ENCODE results near the gene FRMD8. TPM values are rescaled to one million over a fixed set of nuclear protein-coding genes. Genes with fewer than 3 reads are reported as not detected.
A peak's percentile ranks its signal among the peaks of the same experiment; 100 is the strongest.

Gene FRMD8
- total RNA-seq, 2 donors from 2014 or later, result 27.4 to 29.6 TPM

DNA sequence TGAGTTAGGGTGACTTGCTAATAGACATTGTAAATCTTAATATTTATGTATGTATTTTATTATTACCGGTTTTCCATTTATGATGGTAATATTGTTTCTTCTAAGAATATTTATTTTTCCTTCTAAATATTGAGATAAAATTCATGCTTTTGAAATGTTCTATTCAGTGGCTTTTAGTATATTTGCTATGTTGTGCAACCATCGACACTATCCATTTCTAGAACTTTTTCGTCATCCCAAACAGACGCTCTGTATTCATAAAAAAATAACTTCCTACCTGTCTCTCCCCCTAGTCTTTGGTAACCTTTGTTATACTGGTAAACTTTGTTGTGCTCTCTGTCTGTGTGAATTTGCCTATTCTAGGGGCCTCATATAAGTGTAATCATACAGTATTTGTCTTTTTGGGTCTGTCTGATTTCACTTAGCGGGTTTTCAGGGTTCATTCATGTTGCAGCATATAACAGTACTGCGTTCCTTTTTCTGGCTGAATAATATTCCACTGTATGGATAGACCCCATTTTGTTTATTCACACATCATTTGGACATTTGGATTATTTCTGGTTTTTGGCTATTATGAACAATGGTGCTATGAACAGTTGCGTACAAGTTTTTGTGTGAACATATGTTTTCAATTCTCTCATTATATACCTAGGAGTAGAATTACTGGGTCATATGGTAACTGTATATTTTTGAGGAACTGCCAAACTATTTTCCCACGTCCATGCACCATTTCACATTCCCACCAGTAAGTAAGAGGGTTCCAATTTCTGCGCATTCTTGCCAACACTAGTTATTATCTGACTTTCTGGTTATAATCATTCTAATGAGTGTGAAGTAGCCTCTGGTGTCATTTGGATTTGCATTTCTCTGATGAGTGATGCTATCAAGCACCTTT, 52.1 kb downstream of the FRMD8 start:
- no peaks in the 10 kb centered on the region for H3K27me3 ChIP-seq (ENCODE audit: control insufficient read depth, insufficient read depth, low read length, poor library complexity, severe bottlenecking)
- H3K9ac ChIP-seq (ENCODE audit: extremely low read depth, low read length, poor library complexity, severe bottlenecking), result no peak overlapping the region
- no peak for DNase-seq
- no peak overlapping the region for H3K27ac ChIP-seq (ENCODE audit: low read depth, low read length)
- no peaks in the 10 kb centered on the region for H3K9me3 ChIP-seq (ENCODE audit: control insufficient read depth, low read length)
- 98 to 100% methylated on average over 3 to 7 of the region's 9 CpGs for WGBS, 2 experiments (ENCODE audit: insufficient coverage in 1 of 2, insufficient read length in 1 of 2)
- TF ChIP-seq, protein P1, sequence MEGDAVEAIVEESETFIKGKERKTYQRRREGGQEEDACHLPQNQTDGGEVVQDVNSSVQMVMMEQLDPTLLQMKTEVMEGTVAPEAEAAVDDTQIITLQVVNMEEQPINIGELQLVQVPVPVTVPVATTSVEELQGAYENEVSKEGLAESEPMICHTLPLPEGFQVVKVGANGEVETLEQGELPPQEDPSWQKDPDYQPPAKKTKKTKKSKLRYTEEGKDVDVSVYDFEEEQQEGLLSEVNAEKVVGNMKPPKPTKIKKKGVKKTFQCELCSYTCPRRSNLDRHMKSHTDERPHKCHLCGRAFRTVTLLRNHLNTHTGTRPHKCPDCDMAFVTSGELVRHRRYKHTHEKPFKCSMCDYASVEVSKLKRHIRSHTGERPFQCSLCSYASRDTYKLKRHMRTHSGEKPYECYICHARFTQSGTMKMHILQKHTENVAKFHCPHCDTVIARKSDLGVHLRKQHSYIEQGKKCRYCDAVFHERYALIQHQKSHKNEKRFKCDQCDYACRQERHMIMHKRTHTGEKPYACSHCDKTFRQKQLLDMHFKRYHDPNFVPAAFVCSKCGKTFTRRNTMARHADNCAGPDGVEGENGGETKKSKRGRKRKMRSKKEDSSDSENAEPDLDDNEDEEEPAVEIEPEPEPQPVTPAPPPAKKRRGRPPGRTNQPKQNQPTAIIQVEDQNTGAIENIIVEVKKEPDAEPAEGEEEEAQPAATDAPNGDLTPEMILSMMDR (conservative IDR thresholded peaks at IDR 0.05), result no peak
- no peaks in the 10 kb centered on the region for H3K27me3 Mint-ChIP-seq (ENCODE audit: insufficient read depth)
- H3K4me1 Mint-ChIP-seq, result no peaks in the 10 kb centered on the region
- peaks cover 63% of the 10 kb centered on the region for H3K36me3 Mint-ChIP-seq (ENCODE audit: low read depth)
- H3K4me1 ChIP-seq (ENCODE audit: control insufficient read depth, insufficient read depth, low read length), result no peaks in the 10 kb centered on the region
- no peak overlapping the region for H3K4me3 ChIP-seq (ENCODE audit: low read length)
- peaks cover 66% of the 10 kb centered on the region for H3K36me3 ChIP-seq (ENCODE audit: control insufficient read depth, insufficient read depth, low read length)
- H3K4me3 Mint-ChIP-seq, result no peak overlapping the region
- H3K9me3 Mint-ChIP-seq, result no peaks in the 10 kb centered on the region
- H3K27ac Mint-ChIP-seq, result no peak overlapping the region

DNA sequence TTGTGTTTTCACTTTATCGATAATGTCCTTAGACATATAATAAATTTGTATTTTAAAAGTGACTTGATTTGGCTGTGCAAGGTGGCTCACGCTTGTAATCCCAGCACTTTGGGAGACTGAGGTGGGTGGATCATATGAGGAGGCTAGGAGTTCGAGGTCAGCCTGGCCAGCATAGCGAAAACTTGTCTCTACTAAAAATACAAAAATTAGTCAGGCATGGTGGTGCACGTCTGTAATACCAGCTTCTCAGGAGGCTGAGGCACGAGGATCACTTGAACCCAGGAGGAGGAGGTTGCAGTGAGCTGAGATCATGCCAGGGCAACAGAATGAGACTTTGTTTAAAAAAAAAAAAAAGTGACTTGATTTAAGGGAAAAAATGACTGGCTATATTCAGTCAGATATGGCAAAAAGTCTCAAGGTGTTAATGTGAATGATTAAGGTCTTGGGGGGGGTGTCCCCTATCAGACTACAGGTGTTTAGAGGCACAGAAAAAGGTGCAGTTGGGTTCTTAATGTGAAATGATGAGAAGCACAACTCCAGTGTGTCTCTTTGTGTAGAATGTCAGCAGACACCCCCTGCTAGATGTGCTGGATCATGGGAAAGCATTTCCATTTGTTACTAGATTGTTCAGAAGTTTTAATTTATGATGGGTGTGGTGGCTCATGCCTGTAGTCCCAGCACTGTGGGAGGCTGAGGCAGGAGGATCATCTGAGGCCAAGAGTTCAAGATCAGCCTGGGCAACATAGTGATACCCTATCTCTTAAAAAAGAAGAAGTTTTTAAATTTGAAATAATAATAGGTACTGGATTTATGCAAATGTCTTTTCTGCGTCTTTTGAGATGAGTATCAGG, 53.1 kb downstream of the FRMD8 start:
- TF ChIP-seq, protein P1 (conservative IDR thresholded peaks at IDR 0.05), result no peak
- Histone ChIP-seq H3K4me1 (ENCODE audit: control insufficient read depth, insufficient read depth, low read length) (no peaks in the 10 kb centered on the region), H3K27me3 (ENCODE audit: control insufficient read depth, insufficient read depth, low read length, poor library complexity, severe bottlenecking) (no peaks in the 10 kb centered on the region), H3K9me3 (ENCODE audit: control insufficient read depth, low read length) (no peaks in the 10 kb centered on the region), H3K4me3 (ENCODE audit: low read length) (no peak overlapping the region), H3K9ac (ENCODE audit: extremely low read depth, low read length, poor library complexity, severe bottlenecking) (no peak overlapping the region), H3K27ac (ENCODE audit: low read depth, low read length) (no peak overlapping the region), H3K36me3 (ENCODE audit: control insufficient read depth, insufficient read depth, low read length) (peaks cover 68% of the 10 kb centered on the region)
- Mint-ChIP-seq H3K27me3 (ENCODE audit: insufficient read depth) (no peaks in the 10 kb centered on the region), H3K9me3 (no peaks in the 10 kb centered on the region), H3K4me3 (no peak overlapping the region), H3K4me1 (peaks cover 2% of the 10 kb centered on the region), H3K27ac (no peak overlapping the region), H3K36me3 (ENCODE audit: low read depth) (peaks cover 65% of the 10 kb centered on the region)
- no peak for DNase-seq
- 91 to 96% methylated on average over 6 to 7 of the region's 7 CpGs for WGBS, 2 experiments (ENCODE audit: insufficient coverage in 1 of 2, insufficient read length in 1 of 2)

DNA sequence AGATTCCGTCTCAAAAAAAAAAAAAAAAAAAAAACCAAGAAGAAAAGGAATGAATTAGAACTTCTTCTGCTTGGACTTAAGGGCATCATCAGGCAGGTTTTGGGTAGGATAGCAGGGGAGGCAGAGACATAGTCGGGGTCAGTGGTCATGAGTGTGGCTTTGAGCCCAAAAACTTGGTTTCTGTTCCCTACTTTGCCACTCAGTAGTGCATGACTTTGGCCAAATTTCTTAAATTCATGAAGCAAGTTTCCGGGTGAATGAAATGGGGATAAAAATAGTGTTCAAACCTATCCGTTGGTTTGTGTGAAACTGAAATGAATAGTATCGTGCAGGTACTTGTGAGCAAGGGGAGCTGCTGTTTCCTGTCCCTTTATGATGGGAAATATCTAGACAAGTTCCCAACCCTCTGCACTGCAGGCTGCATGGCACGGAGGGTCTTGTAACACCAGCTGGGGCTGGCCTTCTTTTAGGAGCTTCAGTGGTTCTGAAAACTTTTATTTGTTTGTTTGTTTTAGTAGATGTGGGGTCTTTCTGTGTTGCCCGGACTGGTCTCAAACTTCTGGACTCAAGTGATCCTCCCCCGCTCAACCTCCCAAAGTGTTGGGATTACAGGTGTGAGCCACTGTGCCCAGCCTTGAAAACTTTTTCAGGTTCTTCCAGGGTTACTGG, 54.5 kb downstream of the FRMD8 start:
- Mint-ChIP-seq H3K9me3 (no peaks in the 10 kb centered on the region), H3K27me3 (ENCODE audit: insufficient read depth) (no peaks in the 10 kb centered on the region), H3K36me3 (ENCODE audit: low read depth) (peaks cover 62% of the 10 kb centered on the region), H3K4me1 (peaks cover 2% of the 10 kb centered on the region), H3K4me3 (no peak overlapping the region), H3K27ac (peak overlapping the region; percentile 37)
- Histone ChIP-seq H3K4me3 (ENCODE audit: low read length) (no peak overlapping the region), H3K9ac (ENCODE audit: extremely low read depth, low read length, poor library complexity, severe bottlenecking) (no peak overlapping the region), H3K27ac (ENCODE audit: low read depth, low read length) (no peak overlapping the region), H3K4me1 (ENCODE audit: control insufficient read depth, insufficient read depth, low read length) (no peaks in the 10 kb centered on the region), H3K36me3 (ENCODE audit: control insufficient read depth, insufficient read depth, low read length) (peaks cover 64% of the 10 kb centered on the region), H3K27me3 (ENCODE audit: control insufficient read depth, insufficient read depth, low read length, poor library complexity, severe bottlenecking) (no peaks in the 10 kb centered on the region), H3K9me3 (ENCODE audit: control insufficient read depth, low read length) (no peaks in the 10 kb centered on the region)
- 91 to 97% methylated on average over 6 to 8 of the region's 8 CpGs for WGBS, 2 experiments (ENCODE audit: insufficient coverage in 1 of 2, insufficient read length in 1 of 2)
- no peak for DNase-seq
- TF ChIP-seq, protein P1 (conservative IDR thresholded peaks at IDR 0.05), result no peak

Data from endodermal cell (in vitro differentiated cells).